Gastroesophageal sphincter (tissue), 4 donors: Measurements from ENCODE around the gene WDR88. TPM values are rescaled to one million over a fixed set of nuclear protein-coding genes. Genes with fewer than 3 reads are reported as not detected.

Source experiments
- ATAC-seq: fragments of 150-250 bp; one replicate; pipeline ENCODE4 v1.9.1; 2016; ENCODE audit warnings: mild to moderate bottlenecking, moderate library complexity
- H3K27ac ChIP-seq, 4 donors: fragments of 200-600 bp; sonication (generic) in 3 of 4; 1 replicate in 3 of 4; 2 replicates in 1 of 4; pipeline ENCODE4 v1.5.1; 2016 to 2019
- H3K27me3 ChIP-seq: fragments of 200-600 bp; sonication (generic); one replicate; pipeline ENCODE4 v1.5.1; 2019
- H3K36me3 ChIP-seq, 2 donors: fragments of 200-600 bp; sonication (generic); one replicate each; pipeline ENCODE4 v1.5.1; 2019; ENCODE audit warnings: control low read depth in 1 of 2
- H3K4me1 ChIP-seq, 3 donors: fragments of 200-600 bp; sonication (generic); 1 replicate in 2 of 3; 2 replicates in 1 of 3; pipeline ENCODE4 v1.5.1; 2016 to 2019; ENCODE audit warnings: control low read depth in 2 of 3
- H3K4me3 ChIP-seq, 2 donors: fragments of 200-600 bp; sonication (generic); one replicate each; pipeline ENCODE4 v1.5.1; 2019; ENCODE audit warnings: mild to moderate bottlenecking in 1 of 2, moderate library complexity in 1 of 2
- H3K9me3 ChIP-seq, 3 donors: fragments of 200-600 bp; sonication (generic); one replicate each; pipeline ENCODE4 v1.5.1; 2017 to 2019; ENCODE audit warnings: control low read depth in 2 of 3
- CTCF ChIP-seq, 4 experiments: fragments of 200-600 bp in 2 of 4; fragments of 450-650 bp in 2 of 4; sonication (generic) in 1 of 4; IDR thresholded peaks; one replicate each; pipeline ENCODE4 v1.5.1; 2017 to 2019; ENCODE audit warnings: antibody characterized with exemption in 4 of 4, mild to moderate bottlenecking in 2 of 4, moderate library complexity in 2 of 4
- EP300 ChIP-seq: sonication (generic); formaldehyde crosslinking; IDR thresholded peaks from one replicate; pipeline ENCODE4 v1.6.1; 2017; ENCODE audit warnings: antibody characterized with exemption, mild to moderate bottlenecking
- POLR2A ChIP-seq, 2 donors: fragments of 450-650 bp; IDR thresholded peaks; one replicate each; pipeline ENCODE4 v1.6.1; 2017; ENCODE audit warnings: antibody characterized with exemption in 2 of 2, mild to moderate bottlenecking in 2 of 2, moderate library complexity in 1 of 2
- POLR2AphosphoS5 ChIP-seq: sonication (generic); formaldehyde crosslinking; IDR thresholded peaks from one replicate; pipeline ENCODE4 v1.6.1; 2017; ENCODE audit warnings: antibody characterized with exemption
- WGBS, 2 donors: methylation state at CpG; one replicate each; pipeline ENCODE4 v1.1.5; 2018; ENCODE audit warnings: low coverage in 1 of 2; 5-methylcytosine and 5-hydroxymethylcytosine counted together
- total RNA-seq, 4 donors: library from RNA; depleted of rRNA; stranded (reverse); fragments of >200 nt; gene quantifications; one replicate each; pipeline ENCODE4 v1.1.0, GENCODE V29; 2016

Gene WDR88
- total RNA-seq, 4 donors from 2014 or later, result not detected

- no peaks in the 10 kb centered on the region for H3K9me3 ChIP-seq
- no peaks in the 10 kb centered on the region for H3K27me3 ChIP-seq
- no peak for TF ChIP-seq POLR2AphosphoS5
- TF ChIP-seq POLR2A (IDR thresholded peaks at IDR 0.05), result no peak
- H3K36me3 ChIP-seq, result peaks cover 0 to 98% of the 10 kb centered on the region in 2 donors
- ATAC-seq, result no peak
- no peak overlapping the region for H3K27ac ChIP-seq
- H3K4me3 ChIP-seq, result no peak overlapping the region
- H3K4me1 ChIP-seq, result no peaks in the 10 kb centered on the region
- WGBS, 2 donors, result 90 to 92% methylated on average over 5 to 10 of the region's 10 CpGs
Observed at GRCh38 chr19:33100894-33101644, 30.8 kb upstream of the WDR88 start.

- Histone ChIP-seq H3K4me1 (no peaks in the 10 kb centered on the region), H3K27me3 (no peaks in the 10 kb centered on the region), H3K27ac (no peak overlapping the region), H3K4me3 (no peak overlapping the region), H3K9me3 (no peaks in the 10 kb centered on the region), H3K36me3 (peaks cover 0 to 98% of the 10 kb centered on the region in 2 donors)
- ATAC-seq, result no peak
- TF ChIP-seq EP300 (no peak), CTCF (IDR thresholded peaks at IDR 0.05) (no peak), POLR2A (IDR thresholded peaks at IDR 0.05) (no peak), POLR2AphosphoS5 (no peak)
- 80 to 88% methylated on average over 5 to 6 of the region's 6 CpGs for WGBS, 2 donors
Observed at GRCh38 chr19:33102893-33103292, 29.0 kb upstream of the WDR88 start.

- Histone ChIP-seq H3K4me3 (no peak overlapping the region), H3K27me3 (no peaks in the 10 kb centered on the region), H3K36me3 (peaks cover 0 to 100% of the 10 kb centered on the region in 2 donors), H3K9me3 (no peaks in the 10 kb centered on the region), H3K4me1 (no peaks in the 10 kb centered on the region), H3K27ac (no peak overlapping the region)
- TF ChIP-seq CTCF (IDR thresholded peaks at IDR 0.05) (no peak), POLR2AphosphoS5 (no peak), POLR2A (IDR thresholded peaks at IDR 0.05) (no peak), EP300 (no peak)
- 90 to 100% methylated on average over 3 to 9 of the region's 10 CpGs for WGBS, 2 donors
- no peak for ATAC-seq
Observed at GRCh38 chr19:33108161-33108560, 23.8 kb upstream of the WDR88 start.

- Histone ChIP-seq H3K4me3 (no peak overlapping the region), H3K36me3 (peaks cover 0 to 100% of the 10 kb centered on the region in 2 donors), H3K27me3 (no peaks in the 10 kb centered on the region), H3K9me3 (no peaks in the 10 kb centered on the region), H3K27ac (no peak overlapping the region), H3K4me1 (no peaks in the 10 kb centered on the region)
- TF ChIP-seq POLR2AphosphoS5 (no peak), CTCF (IDR thresholded peaks at IDR 0.05) (no peak), POLR2A (IDR thresholded peaks at IDR 0.05) (no peak), EP300 (no peak)
- ATAC-seq, result no peak
- 72 to 78% methylated on average over 7 to 8 of the region's 9 CpGs for WGBS, 2 donors
Observed at GRCh38 chr19:33110137-33110910, 21.6 kb upstream of the WDR88 start.

- WGBS, 2 donors, result 87 to 95% methylated on average over 3 to 4 of the region's 11 CpGs
- no peak for TF ChIP-seq POLR2AphosphoS5
- no peak for TF ChIP-seq EP300
- TF ChIP-seq CTCF (IDR thresholded peaks at IDR 0.05), result no peak
- no peak for TF ChIP-seq POLR2A (IDR thresholded peaks at IDR 0.05)
- H3K9me3 ChIP-seq, result no peaks in the 10 kb centered on the region
- peaks cover 0 to 100% of the 10 kb centered on the region in 2 donors for H3K36me3 ChIP-seq
- H3K27ac ChIP-seq, result no peak overlapping the region
- no peak for ATAC-seq
- no peaks in the 10 kb centered on the region for H3K27me3 ChIP-seq
- no peaks in the 10 kb centered on the region for H3K4me1 ChIP-seq
- H3K4me3 ChIP-seq, result no peak overlapping the region
Observed at GRCh38 chr19:33111587-33111986, 20.3 kb upstream of the WDR88 start.
